ENCODE measurements around the gene PAGE2.
"Not testable (repeated sequence)": the region's sequence is repeated elsewhere in the genome, so short reads cannot be mapped to it uniquely, and the experiment has no call there.

Gene PAGE2

GRCh38 chrX:55088795-55089489 lies at the start of gene PAGE2:
Gene PAGE2 (plus strand): TSS chrX:55089018. CDS start chrX:55090021, 1,003 bp downstream.
- DNase-seq (ENCODE audit: low read depth), result no peak

- DNase-seq (ENCODE audit: low read depth), result peak; percentile 28
Observed at GRCh38 chrX:55039471-55039870, 49.3 kb upstream of the PAGE2 start.

GRCh38 chrX:55041514-55041913 lies 47.3 kb upstream of the PAGE2 start:
- DNase-seq (ENCODE audit: low read depth), result no peak

GRCh38 chrX:55050599-55050998 lies 38.2 kb upstream of the PAGE2 start:
- not testable (repeated sequence) for DNase-seq (ENCODE audit: low read depth)

- DNase-seq (ENCODE audit: low read depth), result no peak
Observed at GRCh38 chrX:55056820-55057674, 31.8 kb upstream of the PAGE2 start.

- DNase-seq (ENCODE audit: low read depth), result no peak
Observed at GRCh38 chrX:55057675-55058249, 31.1 kb upstream of the PAGE2 start.

GRCh38 chrX:55067180-55067579 lies 21.6 kb upstream of the PAGE2 start:
- not testable (repeated sequence) for DNase-seq (ENCODE audit: low read depth)

- DNase-seq (ENCODE audit: low read depth), result no peak
Observed at GRCh38 chrX:55072286-55072685, 16.5 kb upstream of the PAGE2 start.

- DNase-seq (ENCODE audit: low read depth), result no peak
Observed at GRCh38 chrX:55074851-55075467, 13.9 kb upstream of the PAGE2 start, which contains the start of gene PAGE2B. Gene PAGE2B (plus strand): TSS chrX:55075030. CDS start chrX:55076042, 1,012 bp downstream.

- no peak for DNase-seq (ENCODE audit: low read depth)
Observed at GRCh38 chrX:55098691-55099090, 9.9 kb downstream of the PAGE2 start.

GRCh38 chrX:55099162-55099561 lies 10.3 kb downstream of the PAGE2 start:
- DNase-seq (ENCODE audit: low read depth), result no peak

GRCh38 chrX:55102754-55103153 lies 13.9 kb downstream of the PAGE2 start:
- no peak for DNase-seq (ENCODE audit: low read depth)

- no peak for DNase-seq (ENCODE audit: low read depth)
Observed at GRCh38 chrX:55107262-55107661, 18.4 kb downstream of the PAGE2 start.

- DNase-seq (ENCODE audit: low read depth), result no peak
Observed at GRCh38 chrX:55107911-55108310, 19.1 kb downstream of the PAGE2 start.

- no peak for DNase-seq (ENCODE audit: low read depth)
Observed at GRCh38 chrX:55109306-55109705, 20.5 kb downstream of the PAGE2 start.

- DNase-seq (ENCODE audit: low read depth), result no peak
Observed at GRCh38 chrX:55111578-55112254, 22.9 kb downstream of the PAGE2 start.

- not testable (repeated sequence) for DNase-seq (ENCODE audit: low read depth)
Observed at GRCh38 chrX:55116589-55116988, 27.8 kb downstream of the PAGE2 start.

GRCh38 chrX:55118574-55118973 lies 29.8 kb downstream of the PAGE2 start:
- DNase-seq (ENCODE audit: low read depth), result no peak

- DNase-seq (ENCODE audit: low read depth), result no peak
Observed at GRCh38 chrX:55119271-55119670, 30.5 kb downstream of the PAGE2 start.

GRCh38 chrX:55119712-55120111 lies 30.9 kb downstream of the PAGE2 start:
- no peak for DNase-seq (ENCODE audit: low read depth)

- DNase-seq (ENCODE audit: low read depth), result no peak
Observed at GRCh38 chrX:55120761-55121358, 32.0 kb downstream of the PAGE2 start.

All from GM04503 (cell line).